SK-N-SH (cell line): ENCODE measurements around the gene CCDC32. TPM values are rescaled to one million over a fixed set of nuclear protein-coding genes. Genes with fewer than 3 reads are reported as not detected.

ENCODE experiments used
- CTCF ChIA-PET: fragments of 300-600, 350-600 bp; formaldehyde crosslinking; extraction: SDS; loops from one replicate; lab custom pipeline; 2021; lab: Yijun Ruan, JAX
- POLR2A ChIA-PET: fragments of 350-600 bp; sonication (Branson Sonifier 250); formaldehyde crosslinking; extraction: SDS; loops from one replicate; lab custom pipeline; 2020; ENCODE audit warnings: antibody characterized with exemption, inconsistent platforms; lab: Yijun Ruan, JAX
- DNase-seq: peaks from one replicate; pipeline ENCODE4 v3.0.0; 2012
- H2AFZ ChIP-seq: fragments of 200-600 bp; sonication (generic); 2 replicates; pipeline ENCODE4 v1.8.1; 2016; ENCODE audit warnings: antibody characterized with exemption, mild to moderate bottlenecking, low read depth
- H3F3A ChIP-seq: fragments of 200-600 bp; sonication (generic); replicated peaks from 2 replicates; pipeline ENCODE3; 2016; ENCODE audit warnings: antibody characterized with exemption, mild to moderate bottlenecking; ENCODE audit not compliant: insufficient read depth
- H3K27ac ChIP-seq, 2 experiments: fragments of 200-500 bp in 1 of 2; fragments of 200-600 bp in 1 of 2; sonication (Bioruptor generic) in 1 of 2; sonication (generic), shearing (Covaris generic) in 1 of 2; 2 replicates each; pipeline versions ENCODE4 v1.5.1 to v1.6.1; 2014 to 2016; ENCODE audit warnings: low read depth in 2 of 2, inconsistent platforms in 1 of 2, low read length in 1 of 2, mild to moderate bottlenecking in 1 of 2, mixed read lengths in 1 of 2
- H3K27me3 ChIP-seq: fragments of 200-600 bp; sonication (generic), shearing (Covaris generic); 2 replicates; pipeline ENCODE4 v1.6.1; 2016; ENCODE audit warnings: mixed run types; ENCODE audit not compliant: insufficient read depth
- H3K36me3 ChIP-seq, 2 experiments: fragments of 200-500 bp in 1 of 2; fragments of 200-600 bp in 1 of 2; sonication (Bioruptor generic) in 1 of 2; sonication (generic) in 1 of 2; replicated peaks in 1 of 2; 2 replicates each; pipeline versions ENCODE3 to v1.5.1; 2014 to 2016; ENCODE audit warnings: low read length in 1 of 2, mild to moderate bottlenecking in 1 of 2; ENCODE audit not compliant: insufficient read depth in 2 of 2, control insufficient read depth in 1 of 2
- H3K4me1 ChIP-seq, 2 experiments: fragments of 200-500 bp in 1 of 2; fragments of 200-600 bp in 1 of 2; sonication (Bioruptor generic) in 1 of 2; sonication (generic), shearing (Covaris generic) in 1 of 2; 2 replicates each; pipeline versions ENCODE4 v1.5.1 to v1.6.1; 2014 to 2016; ENCODE audit warnings: low read depth in 1 of 2, low read length in 1 of 2, mixed run types in 1 of 2; ENCODE audit not compliant: insufficient read depth in 2 of 2, control insufficient read depth in 1 of 2
- H3K4me2 ChIP-seq: fragments of 200-600 bp; sonication (generic), shearing (Covaris generic); 2 replicates; pipeline ENCODE4 v1.6.1; 2017; ENCODE audit warnings: mixed run types
- H3K4me3 ChIP-seq, 2 experiments: fragments of 200-500 bp in 1 of 2; fragments of 200-600 bp in 1 of 2; sonication (Bioruptor generic) in 1 of 2; sonication (generic), shearing (Covaris generic) in 1 of 2; 2 replicates each; pipeline versions ENCODE4 v1.5.1 to v1.8.1; 2014 to 2016; ENCODE audit warnings: low read depth in 2 of 2, inconsistent platforms in 1 of 2, low read length in 1 of 2, mild to moderate bottlenecking in 1 of 2, mixed read lengths in 1 of 2, moderate library complexity in 1 of 2
- H3K79me2 ChIP-seq: fragments of 200-600 bp; sonication (generic); 2 replicates; pipeline ENCODE4 v1.8.1; 2017; ENCODE audit warnings: mild to moderate bottlenecking; ENCODE audit not compliant: insufficient read depth
- H3K9ac ChIP-seq: fragments of 200-600 bp; sonication (generic); 2 replicates; pipeline ENCODE4 v1.6.1; 2017; ENCODE audit warnings: mixed run types
- H3K9me2 ChIP-seq: fragments of 200-600 bp; sonication (generic); 2 replicates; pipeline ENCODE4 v1.6.1; 2017; ENCODE audit warnings: mixed run types
- H3K9me3 ChIP-seq: fragments of 200-600 bp; sonication (generic); 2 replicates; pipeline ENCODE4 v1.6.1; 2017; ENCODE audit warnings: mixed run types, mild to moderate bottlenecking, moderate library complexity
- H4K20me1 ChIP-seq: fragments of 200-600 bp; sonication (generic); 2 replicates; pipeline ENCODE4 v1.6.1; 2017; ENCODE audit warnings: mild to moderate bottlenecking, mixed run types; ENCODE audit not compliant: insufficient read depth
- ELF1 ChIP-seq: IDR thresholded peaks from 2 replicates; pipeline ENCODE4 v1.4.0; 2012
- EZH2phosphoT487 ChIP-seq: fragments of 200-600 bp; sonication (generic); IDR thresholded peaks from 2 replicates; pipeline ENCODE4 v1.6.1; 2017; ENCODE audit warnings: low read depth, mixed run types, mild to moderate bottlenecking, antibody characterized with exemption, moderate library complexity, borderline replicate concordance
- FOSL2 ChIP-seq: IDR thresholded peaks from 2 replicates; pipeline ENCODE4 v1.4.0; 2012; ENCODE audit warnings: low read depth, mild to moderate bottlenecking, moderate library complexity, borderline replicate concordance
- FOXM1 ChIP-seq: IDR thresholded peaks from 2 replicates; pipeline ENCODE4 v1.4.0; 2012; ENCODE audit warnings: low read depth, mild to moderate bottlenecking
- GABPA ChIP-seq: IDR thresholded peaks from 2 replicates; pipeline ENCODE4 v1.4.0; 2012; ENCODE audit warnings: low read depth, mild to moderate bottlenecking
- GATA2 ChIP-seq: sonication (generic); formaldehyde crosslinking; IDR thresholded peaks from 2 replicates; pipeline ENCODE4 v1.5.0; 2020; ENCODE audit warnings: mild to moderate bottlenecking, missing genetic modification reagents
- JUND ChIP-seq: IDR thresholded peaks from 2 replicates; pipeline ENCODE4 v1.4.0; 2012
- MEF2A ChIP-seq: IDR thresholded peaks from 2 replicates; pipeline ENCODE4 v1.4.0; 2012; ENCODE audit warnings: low read depth, borderline replicate concordance
- NRF1 ChIP-seq: IDR thresholded peaks from 2 replicates; pipeline ENCODE4 v1.6.1; 2012; ENCODE audit warnings: low read depth, mild to moderate bottlenecking, low read length
- RCOR1 ChIP-seq: fragments of 150-350 bp; IDR thresholded peaks from 2 replicates; pipeline ENCODE4 v1.6.1; 2017; ENCODE audit warnings: antibody characterized with exemption, low read length
- RFX5 ChIP-seq: IDR thresholded peaks from 2 replicates; pipeline ENCODE4 v1.6.1; 2012; ENCODE audit warnings: mild to moderate bottlenecking, improper control_type of control experiment, low read length
- SMC3 ChIP-seq: IDR thresholded peaks from 2 replicates; pipeline ENCODE4 v1.6.1; 2012; ENCODE audit warnings: low read depth, low read length, improper control_type of control experiment
- TCF12 ChIP-seq: IDR thresholded peaks from 2 replicates; pipeline ENCODE4 v1.4.0; 2012
- YY1 ChIP-seq: IDR thresholded peaks from 2 replicates; pipeline ENCODE4 v1.4.0; 2012; ENCODE audit warnings: low read depth, mild to moderate bottlenecking
- WGBS: methylation state at CpG from one replicate; pipeline ENCODE4 v1.1.6; 2017; ENCODE audit warnings: low lambda C conversion rate; 5-methylcytosine and 5-hydroxymethylcytosine counted together
- polyA plus RNA-seq, 3 experiments: library from polyadenylated mRNA; depleted of rRNA; stranded (reverse); fragments of >200 nt; gene quantifications; 2 replicates each; pipeline ENCODE4 v1.2.3, GENCODE V29; 2012
- TF ChIP-seq, protein P1 (sequence below): IDR thresholded peaks from 2 replicates; pipeline ENCODE4; 2012
- TF ChIP-seq, protein P2 (sequence below): IDR thresholded peaks from 2 replicates; pipeline ENCODE4 v1.4.0; 2012; ENCODE audit warnings: low read depth, borderline replicate concordance
- TF ChIP-seq, protein P3 (sequence below): IDR thresholded peaks from 2 replicates; pipeline ENCODE4 v1.4.0; 2012; ENCODE audit warnings: low read depth, borderline replicate concordance

CCDC32 gene
- polyA plus RNA-seq, 1 of the 3 experiments (the other 2 are of a cell fraction): 7.4 TPM

DNA sequence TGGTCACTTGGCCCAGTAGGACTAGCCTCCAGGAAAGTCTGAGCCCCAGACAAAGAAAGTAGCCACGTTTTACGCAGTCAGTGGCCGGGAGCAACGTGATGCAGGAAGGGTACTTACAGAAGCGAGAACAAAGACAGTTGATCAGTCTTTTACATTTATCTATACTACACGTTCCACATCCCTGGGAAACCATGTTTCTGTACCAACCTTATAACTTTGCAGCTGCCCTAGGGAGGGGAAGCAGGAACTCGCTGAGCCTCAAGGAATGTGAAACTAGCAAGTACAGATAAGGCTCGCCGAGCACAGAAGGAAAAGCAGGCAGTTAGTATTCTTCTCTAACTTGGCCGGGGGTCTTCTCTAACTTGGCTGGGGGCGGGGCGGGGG lies 25.8 kb upstream of the CCDC32 start:
- no peak overlapping the region for H3K4me2 ChIP-seq
- no peaks in the 10 kb centered on the region for H3K27me3 ChIP-seq
- H3K79me2 ChIP-seq: peaks cover 13% of the 10 kb centered on the region
- no peak overlapping the region for H3K9ac ChIP-seq
- ChIA-PET POLR2A (interaction anchor here (1.1 kb wide), 1 partner anchor 22 kb away, joined by 3 read pairs; the partner anchor contains the start of gene RPUSD2), CTCF (interaction anchor here (1.1 to 2.7 kb wide), 9 partner anchors 10 to 206 kb away, joined by 3 to 15 read pairs (median 4); no protein-coding TSS in a partner anchor)
- no peaks in the 10 kb centered on the region for H3K9me2 ChIP-seq
- H4K20me1 ChIP-seq: no peaks in the 10 kb centered on the region
- 91% methylated on average over 12 of the region's 12 CpGs for WGBS
- peaks cover 10% of the 10 kb centered on the region for H3F3A ChIP-seq
- H3K4me1 ChIP-seq: no peaks in the 10 kb centered on the region
- no peak overlapping the region for H3K4me3 ChIP-seq
- no peak overlapping the region for H3K27ac ChIP-seq
- DNase-seq: no peak
- H3K36me3 ChIP-seq: no peaks in the 10 kb centered on the region
- no peaks in the 10 kb centered on the region for H3K9me3 ChIP-seq
- H2AFZ ChIP-seq: no peak overlapping the region
- TF ChIP-seq TCF12 (no peak), FOSL2 (no peak), EZH2phosphoT487 (no peak)
- TF ChIP-seq, protein P1, sequence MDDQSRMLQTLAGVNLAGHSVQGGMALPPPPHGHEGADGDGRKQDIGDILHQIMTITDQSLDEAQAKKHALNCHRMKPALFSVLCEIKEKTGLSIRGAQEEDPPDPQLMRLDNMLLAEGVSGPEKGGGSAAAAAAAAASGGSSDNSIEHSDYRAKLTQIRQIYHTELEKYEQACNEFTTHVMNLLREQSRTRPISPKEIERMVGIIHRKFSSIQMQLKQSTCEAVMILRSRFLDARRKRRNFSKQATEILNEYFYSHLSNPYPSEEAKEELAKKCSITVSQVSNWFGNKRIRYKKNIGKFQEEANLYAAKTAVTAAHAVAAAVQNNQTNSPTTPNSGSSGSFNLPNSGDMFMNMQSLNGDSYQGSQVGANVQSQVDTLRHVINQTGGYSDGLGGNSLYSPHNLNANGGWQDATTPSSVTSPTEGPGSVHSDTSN: no peak

DNA sequence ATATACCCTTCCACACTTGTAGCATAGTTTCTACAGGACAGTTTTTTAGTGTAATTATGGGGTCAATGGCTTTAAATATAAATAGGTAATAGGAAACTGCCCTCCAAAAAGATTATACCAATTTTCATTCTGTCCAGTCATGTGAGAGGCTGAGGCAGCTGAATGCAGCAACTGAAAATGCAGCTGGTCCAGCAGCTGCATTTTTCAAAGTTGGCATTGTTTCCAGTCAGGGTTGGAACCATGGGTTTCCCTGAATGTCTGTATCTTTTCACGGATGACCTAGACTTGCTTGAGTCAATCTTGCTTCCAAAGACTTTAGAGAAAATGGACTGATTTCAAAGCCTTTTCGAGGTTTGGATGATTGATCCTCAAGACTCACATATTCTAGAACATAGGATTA lies 19.3 kb upstream of the CCDC32 start:
- H3K4me2 ChIP-seq: no peak overlapping the region
- no peak overlapping the region for H3K9ac ChIP-seq
- peaks cover 6% of the 10 kb centered on the region for H3F3A ChIP-seq

DNA sequence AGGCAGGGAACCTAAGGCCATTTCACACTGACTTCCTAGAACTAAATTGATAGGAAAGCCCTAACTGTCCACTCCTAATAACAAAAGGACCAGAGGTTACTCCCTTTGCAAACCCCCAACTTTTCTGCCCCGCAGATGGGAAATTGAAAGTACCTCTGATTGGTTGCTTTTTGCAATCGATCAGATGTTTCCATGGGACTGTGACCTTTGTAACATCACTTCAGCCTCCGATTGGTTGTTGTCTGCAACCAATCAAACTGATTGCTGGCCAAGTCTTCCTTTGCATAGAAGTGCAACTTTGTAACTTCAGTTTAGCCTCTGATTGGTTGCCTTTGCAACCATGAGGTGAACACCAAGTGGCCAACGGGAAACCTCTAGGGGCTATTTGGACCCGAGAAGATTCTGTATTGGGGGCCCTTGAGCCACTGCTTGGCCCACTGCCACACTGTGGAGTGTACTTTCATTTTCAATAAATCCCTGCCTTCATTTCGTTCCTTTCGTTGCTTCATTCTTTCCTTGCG lies 17.9 kb upstream of the CCDC32 start:
- Histone ChIP-seq H2AFZ (no peak overlapping the region), H3K9me3 (no peaks in the 10 kb centered on the region), H3F3A (peaks cover 6% of the 10 kb centered on the region), H3K4me2 (no peak overlapping the region), H3K9me2 (no peaks in the 10 kb centered on the region)
- WGBS: 67% methylated on average over 8 of the region's 8 CpGs
- POLR2A ChIA-PET: interaction anchor here (1.4 kb wide), 1 partner anchor 14 kb away, joined by 4 read pairs; the partner anchor contains the start of gene RPUSD2
- CTCF ChIA-PET: no interaction called here
- TF ChIP-seq, protein P2, sequence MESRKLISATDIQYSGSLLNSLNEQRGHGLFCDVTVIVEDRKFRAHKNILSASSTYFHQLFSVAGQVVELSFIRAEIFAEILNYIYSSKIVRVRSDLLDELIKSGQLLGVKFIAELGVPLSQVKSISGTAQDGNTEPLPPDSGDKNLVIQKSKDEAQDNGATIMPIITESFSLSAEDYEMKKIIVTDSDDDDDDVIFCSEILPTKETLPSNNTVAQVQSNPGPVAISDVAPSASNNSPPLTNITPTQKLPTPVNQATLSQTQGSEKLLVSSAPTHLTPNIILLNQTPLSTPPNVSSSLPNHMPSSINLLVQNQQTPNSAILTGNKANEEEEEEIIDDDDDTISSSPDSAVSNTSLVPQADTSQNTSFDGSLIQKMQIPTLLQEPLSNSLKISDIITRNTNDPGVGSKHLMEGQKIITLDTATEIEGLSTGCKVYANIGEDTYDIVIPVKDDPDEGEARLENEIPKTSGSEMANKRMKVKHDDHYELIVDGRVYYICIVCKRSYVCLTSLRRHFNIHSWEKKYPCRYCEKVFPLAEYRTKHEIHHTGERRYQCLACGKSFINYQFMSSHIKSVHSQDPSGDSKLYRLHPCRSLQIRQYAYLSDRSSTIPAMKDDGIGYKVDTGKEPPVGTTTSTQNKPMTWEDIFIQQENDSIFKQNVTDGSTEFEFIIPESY: no peak
- TF ChIP-seq RFX5 (no peak), SMC3 (no peak), FOXM1 (no peak), GABPA (no peak), MEF2A (no peak), ELF1 (no peak)
- TF ChIP-seq, protein P1: no peak
- TF ChIP-seq, all 33 proteins: peak for 0
- no peak for DNase-seq
- Histone ChIP-seq H3K27ac (no peak overlapping the region), H3K9ac (no peak overlapping the region), H3K36me3 (no peaks in the 10 kb centered on the region), H3K27me3 (no peaks in the 10 kb centered on the region), H3K4me1 (no peaks in the 10 kb centered on the region), H3K79me2 (no peaks in the 10 kb centered on the region), H4K20me1 (no peaks in the 10 kb centered on the region), H3K4me3 (no peak overlapping the region)

More for the DNA sequence above, 19.3 kb upstream of the CCDC32 start:
- no peak for DNase-seq
- Histone ChIP-seq H3K4me1 (no peaks in the 10 kb centered on the region), H3K9me3 (no peaks in the 10 kb centered on the region), H3K27me3 (no peaks in the 10 kb centered on the region), H2AFZ (no peak overlapping the region), H3K36me3 (no peaks in the 10 kb centered on the region), H4K20me1 (no peaks in the 10 kb centered on the region), H3K4me3 (no peak overlapping the region), H3K9me2 (no peaks in the 10 kb centered on the region), H3K79me2 (no peaks in the 10 kb centered on the region), H3K27ac (no peak overlapping the region)
- 47% methylated on average over 2 of the region's 2 CpGs for WGBS
- POLR2A ChIA-PET: no interaction called here
- TF ChIP-seq, protein P3, sequence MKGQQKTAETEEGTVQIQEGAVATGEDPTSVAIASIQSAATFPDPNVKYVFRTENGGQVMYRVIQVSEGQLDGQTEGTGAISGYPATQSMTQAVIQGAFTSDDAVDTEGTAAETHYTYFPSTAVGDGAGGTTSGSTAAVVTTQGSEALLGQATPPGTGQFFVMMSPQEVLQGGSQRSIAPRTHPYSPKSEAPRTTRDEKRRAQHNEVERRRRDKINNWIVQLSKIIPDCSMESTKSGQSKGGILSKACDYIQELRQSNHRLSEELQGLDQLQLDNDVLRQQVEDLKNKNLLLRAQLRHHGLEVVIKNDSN: no peak
- TF ChIP-seq EZH2phosphoT487 (no peak), ELF1 (no peak), NRF1 (no peak), JUND (no peak), GATA2 (CRISPR knock-in tag) (no peak), SMC3 (no peak), YY1 (no peak), RFX5 (no peak), TCF12 (no peak), RCOR1 (no peak)
- CTCF ChIA-PET: no interaction called here
